Activated effector memory CD4-positive, alpha-beta T cell treated with Interleukin-2 at 50 U/mL for 16 hours (primary cell): ENCODE results near the gene PCLAF.

Source experiments
- DNase-seq: peaks from one replicate; pipeline ENCODE4 v3.0.0-alpha.2; 2020

PCLAF gene

DNA sequence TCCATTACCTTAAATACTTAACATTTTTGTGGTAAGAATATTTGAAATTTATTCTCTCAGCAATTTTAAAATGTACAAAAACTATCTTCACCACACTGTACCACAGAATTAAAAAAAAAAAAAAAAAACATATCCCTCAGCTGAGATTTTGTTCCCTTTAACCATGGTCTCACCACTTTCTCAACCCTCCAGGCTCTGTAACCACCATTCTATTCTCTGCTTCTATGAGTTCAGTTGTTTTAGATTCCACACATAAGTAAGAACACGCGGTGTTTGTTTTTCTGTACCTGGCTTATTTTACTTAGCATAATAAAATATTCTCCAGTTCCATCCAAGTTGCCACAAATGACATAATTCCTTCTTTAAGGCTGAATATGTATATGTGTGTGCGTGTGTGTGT, 66.8 kb downstream of the PCLAF start:
- DNase-seq, result no peak
